ENCODE results near the gene ECHDC1. TPM values are rescaled to one million over a fixed set of nuclear protein-coding genes. Genes with fewer than 3 reads are reported as not detected.

Gene ECHDC1
- total and polyA plus RNA-seq, 10 donors: 31.3 to 60.4 (median 47.3) TPM

- H3K36me3 ChIP-seq: peaks cover 0 to 40% (median 0%) of the 10 kb centered on the region in 6 donors
- H3K9me3 ChIP-seq: peaks cover 0 to 20% (median 6%) of the 10 kb centered on the region in 8 donors
- DNase-seq: no peak
- WGBS, 5 donors: 90 to 98% (median 94%) methylated on average over 1 of the region's 1 CpG
- no peak overlapping the region for H3K27ac ChIP-seq
- TF ChIP-seq, protein P1, sequence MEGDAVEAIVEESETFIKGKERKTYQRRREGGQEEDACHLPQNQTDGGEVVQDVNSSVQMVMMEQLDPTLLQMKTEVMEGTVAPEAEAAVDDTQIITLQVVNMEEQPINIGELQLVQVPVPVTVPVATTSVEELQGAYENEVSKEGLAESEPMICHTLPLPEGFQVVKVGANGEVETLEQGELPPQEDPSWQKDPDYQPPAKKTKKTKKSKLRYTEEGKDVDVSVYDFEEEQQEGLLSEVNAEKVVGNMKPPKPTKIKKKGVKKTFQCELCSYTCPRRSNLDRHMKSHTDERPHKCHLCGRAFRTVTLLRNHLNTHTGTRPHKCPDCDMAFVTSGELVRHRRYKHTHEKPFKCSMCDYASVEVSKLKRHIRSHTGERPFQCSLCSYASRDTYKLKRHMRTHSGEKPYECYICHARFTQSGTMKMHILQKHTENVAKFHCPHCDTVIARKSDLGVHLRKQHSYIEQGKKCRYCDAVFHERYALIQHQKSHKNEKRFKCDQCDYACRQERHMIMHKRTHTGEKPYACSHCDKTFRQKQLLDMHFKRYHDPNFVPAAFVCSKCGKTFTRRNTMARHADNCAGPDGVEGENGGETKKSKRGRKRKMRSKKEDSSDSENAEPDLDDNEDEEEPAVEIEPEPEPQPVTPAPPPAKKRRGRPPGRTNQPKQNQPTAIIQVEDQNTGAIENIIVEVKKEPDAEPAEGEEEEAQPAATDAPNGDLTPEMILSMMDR (IDR thresholded peaks at IDR 0.05 in 8 of 11, conservative IDR thresholded peaks at IDR 0.05 in 3 of 11): no peak
- TF ChIP-seq POLR2A (IDR thresholded peaks at IDR 0.05): no peak
- TF ChIP-seq POLR2AphosphoS5 (IDR thresholded peaks at IDR 0.05): no peak
- intact Hi-C loops (cut with DNase I; ENCODE audit: low total_unique reads): loop anchor here (10.0 kb wide), 1 partner anchor 119 kb away; no protein-coding TSS in a partner anchor
- no peaks in the 10 kb centered on the region for H3K27me3 ChIP-seq (replicated peaks in 1 of 7)
- no peak overlapping the region for H3K4me3 ChIP-seq
- peaks cover 0 to 30% (median 25%) of the 10 kb centered on the region in 6 donors for H3K4me1 ChIP-seq
Observed at GRCh38 chr6:127305741-127306140, 37.7 kb downstream of the ECHDC1 start.

- Histone ChIP-seq H3K27me3 (replicated peaks in 1 of 7) (no peaks in the 10 kb centered on the region), H3K4me1 (peaks cover 0 to 33% (median 25%) of the 10 kb centered on the region in 6 donors), H3K36me3 (peaks cover 0 to 30% (median 0%) of the 10 kb centered on the region in 6 donors), H3K4me3 (no peak overlapping the region), H3K9me3 (peaks cover 0 to 19% (median 6%) of the 10 kb centered on the region in 8 donors), H3K27ac (peak overlapping the region in 1 of 8 donors; percentile 14)
- WGBS, 5 donors: 90 to 97% (median 94%) methylated on average over 3 of the region's 3 CpGs
- intact Hi-C loops (cut with DNase I; ENCODE audit: low total_unique reads): loop anchor here (10.0 kb wide), 1 partner anchor 121 kb away; no protein-coding TSS in a partner anchor
- TF ChIP-seq POLR2A (IDR thresholded peaks at IDR 0.05) (no peak), POLR2AphosphoS5 (IDR thresholded peaks at IDR 0.05) (no peak)
- TF ChIP-seq, protein P1 (IDR thresholded peaks at IDR 0.05 in 8 of 11, conservative IDR thresholded peaks at IDR 0.05 in 3 of 11): no peak
- DNase-seq: no peak
Observed at GRCh38 chr6:127303917-127304316, 39.5 kb downstream of the ECHDC1 start.

- Histone ChIP-seq H3K36me3 (peaks cover 0 to 23% (median 0%) of the 10 kb centered on the region in 6 donors), H3K4me1 (peaks cover 0 to 33% (median 25%) of the 10 kb centered on the region in 6 donors), H3K9me3 (peaks cover 0 to 9% (median 2%) of the 10 kb centered on the region in 8 donors), H3K27me3 (replicated peaks in 1 of 7) (no peaks in the 10 kb centered on the region), H3K4me3 (no peak overlapping the region), H3K27ac (no peak overlapping the region)
- DNase-seq: no peak
- WGBS, 5 donors: 29 to 48% (median 37%) methylated on average over 6 of the region's 6 CpGs
- intact Hi-C loops (cut with DNase I; ENCODE audit: low total_unique reads): loop anchor here (10.0 kb wide), 1 partner anchor 122 kb away; no protein-coding TSS in a partner anchor
- TF ChIP-seq, protein P1 (IDR thresholded peaks at IDR 0.05 in 8 of 11, conservative IDR thresholded peaks at IDR 0.05 in 3 of 11): peak; percentile 47 to 85 (median 76)
- no peak for TF ChIP-seq POLR2AphosphoS5 (IDR thresholded peaks at IDR 0.05)
Observed at GRCh38 chr6:127302728-127303660, 40.4 kb downstream of the ECHDC1 start.

Data from spleen (tissue), 11 donors.